Left renal pelvis (tissue), 4 donors: ENCODE measurements around the gene NMT1. TPM values are rescaled to one million over a fixed set of nuclear protein-coding genes. Genes with fewer than 3 reads are reported as not detected.
A peak's percentile ranks its signal among the peaks of the same experiment; 100 is the strongest.

Source experiments
- DNase-seq, 4 donors: peaks; one replicate each; pipeline ENCODE4 v3.0.0-alpha.2; 2013; ENCODE audit warnings: low read depth in 4 of 4, low spot score in 3 of 4
- polyA plus RNA-seq, 4 donors: library from polyadenylated mRNA; unstranded; fragments of 120-200 nt; gene quantifications; one replicate each; pipeline ENCODE4 v1.2.1, GENCODE V29; 2013; ENCODE audit not compliant: insufficient read length in 4 of 4

NMT1 gene
- polyA plus RNA-seq, 4 donors = 53.6 to 83.3 (median 65.3) TPM

DNA sequence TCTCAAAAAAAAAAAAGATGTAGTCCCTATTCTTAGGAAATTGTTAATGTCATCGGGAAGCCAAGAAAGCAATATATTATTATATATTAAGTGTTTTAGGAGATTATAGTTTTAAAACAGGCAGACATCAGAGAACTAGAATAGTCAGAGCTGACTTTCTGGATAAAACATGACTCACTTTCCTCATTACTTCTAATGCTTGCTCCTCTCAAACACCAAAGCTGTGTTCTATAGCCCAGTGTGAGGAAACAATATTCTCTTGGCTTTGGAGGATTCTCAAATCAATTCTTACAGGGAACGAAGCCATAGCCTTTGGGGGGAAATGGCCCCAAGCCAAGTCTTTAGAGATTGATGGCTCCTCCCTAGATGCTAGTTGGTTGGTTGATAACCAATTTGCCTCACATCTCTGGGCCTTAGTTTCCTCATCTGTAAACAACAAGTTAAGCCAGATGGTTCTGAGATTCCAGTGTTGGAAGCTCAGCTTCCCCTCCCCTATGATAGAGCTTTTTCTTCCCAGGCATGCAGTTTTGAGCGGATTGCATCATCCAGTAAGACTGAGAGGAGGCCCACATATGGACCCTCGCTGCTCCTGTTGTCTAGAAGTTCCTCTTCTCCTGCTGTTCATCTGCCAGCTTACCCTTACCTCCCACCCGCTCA, 12.4 kb downstream of the NMT1 start:
- DNase-seq = no peak

DNA sequence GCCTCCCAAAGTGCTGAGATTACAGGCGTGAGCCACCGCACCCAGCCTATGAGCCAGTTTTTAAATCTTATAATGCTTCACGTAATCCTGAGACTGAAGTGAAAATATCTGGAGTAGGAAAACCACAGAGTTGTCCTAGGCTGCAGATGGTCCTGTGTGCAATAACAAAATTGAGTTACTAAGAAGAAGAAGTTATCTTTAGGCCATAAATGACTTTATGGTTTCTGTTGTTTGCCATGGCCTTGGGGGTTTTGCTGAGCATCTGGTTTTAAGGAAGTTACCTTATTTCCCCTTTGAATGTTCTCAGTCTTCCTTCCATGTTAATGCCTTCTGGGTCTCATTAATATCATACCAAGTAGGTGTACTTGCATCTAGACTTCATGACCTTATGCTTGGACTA, 16.5 kb downstream of the NMT1 start:
- DNase-seq = no peak

DNA sequence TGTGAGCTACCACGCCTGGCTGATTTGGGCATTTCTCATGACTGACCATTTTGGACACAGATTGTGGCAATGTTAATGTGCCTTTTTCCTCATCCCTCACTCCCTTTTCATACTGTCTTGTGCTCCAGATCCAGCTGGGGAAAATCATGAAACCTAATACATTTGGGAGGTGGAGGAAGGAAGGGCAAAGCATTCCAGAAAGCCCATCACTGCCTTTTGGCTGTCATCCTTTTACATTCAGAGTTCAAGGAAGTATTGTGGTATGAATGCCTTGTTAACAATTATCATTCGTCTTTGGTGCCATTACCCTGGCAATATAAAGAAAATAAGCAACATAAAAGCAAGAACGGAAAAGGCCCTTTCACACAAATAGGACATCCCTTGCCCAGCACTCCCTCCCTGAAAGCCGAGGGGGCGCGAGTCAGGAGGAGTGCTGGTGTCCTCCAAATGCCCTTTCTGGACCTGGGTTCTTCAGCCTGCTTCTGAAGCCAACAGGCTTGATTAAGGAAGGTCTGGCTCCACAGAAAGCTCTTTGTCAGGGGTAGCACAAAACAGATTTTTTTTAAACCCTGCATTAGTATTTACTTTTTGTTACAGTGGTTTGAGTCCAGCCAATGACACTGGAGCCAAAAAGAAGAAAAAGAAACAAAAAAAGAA, 20.1 kb downstream of the NMT1 start:
- peak in 1 of 4 donors; percentile 12 for DNase-seq

DNA sequence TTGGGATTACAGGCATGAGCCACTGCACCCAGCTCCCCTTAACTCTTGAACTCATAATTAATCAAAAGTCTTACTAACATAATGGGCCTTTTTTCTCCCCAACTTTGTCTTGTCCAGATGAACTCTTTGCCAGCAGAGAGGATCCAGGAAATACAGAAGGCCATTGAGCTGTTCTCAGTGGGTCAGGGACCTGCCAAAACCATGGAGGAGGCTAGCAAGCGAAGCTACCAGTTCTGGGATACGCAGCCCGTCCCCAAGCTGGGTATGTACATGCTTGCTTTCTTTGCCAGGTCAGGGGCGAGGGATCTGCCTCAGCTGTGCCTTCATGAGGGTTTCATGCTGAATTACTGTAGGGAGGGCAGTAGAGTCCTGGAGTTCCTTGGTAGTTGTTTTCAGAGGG, 25.3 kb downstream of the NMT1 start:
- no peak for DNase-seq

DNA sequence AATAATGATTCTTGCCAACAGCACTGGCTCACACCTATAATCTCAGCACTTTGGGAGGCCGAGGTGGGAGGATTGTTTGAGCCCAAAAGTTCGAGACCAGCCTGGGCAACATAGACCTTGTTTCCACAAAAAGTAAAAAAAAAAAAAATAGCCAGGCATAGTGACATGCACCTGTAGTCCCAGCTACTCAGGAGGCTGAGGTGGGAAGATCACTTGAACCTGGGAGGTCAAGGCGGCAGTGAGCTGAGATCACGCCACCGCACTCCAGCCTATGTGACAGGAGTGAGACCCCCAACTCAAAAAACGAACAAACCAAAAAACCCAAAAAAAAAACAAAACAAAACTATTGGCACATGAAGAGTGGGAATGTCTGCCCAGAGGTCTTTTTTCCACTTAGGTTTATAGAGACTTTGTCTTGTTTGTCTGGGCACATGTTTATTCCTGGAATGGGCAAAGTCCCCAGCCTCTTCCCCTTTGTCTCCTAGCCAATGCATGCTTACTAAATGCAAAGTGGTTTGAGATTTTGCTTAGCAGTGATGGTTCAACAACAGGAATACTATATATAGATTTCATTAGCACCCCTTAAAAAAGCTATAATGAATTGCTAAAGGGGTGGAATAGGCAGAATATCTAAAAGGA, 25.9 kb downstream of the NMT1 start:
- no peak for DNase-seq

DNA sequence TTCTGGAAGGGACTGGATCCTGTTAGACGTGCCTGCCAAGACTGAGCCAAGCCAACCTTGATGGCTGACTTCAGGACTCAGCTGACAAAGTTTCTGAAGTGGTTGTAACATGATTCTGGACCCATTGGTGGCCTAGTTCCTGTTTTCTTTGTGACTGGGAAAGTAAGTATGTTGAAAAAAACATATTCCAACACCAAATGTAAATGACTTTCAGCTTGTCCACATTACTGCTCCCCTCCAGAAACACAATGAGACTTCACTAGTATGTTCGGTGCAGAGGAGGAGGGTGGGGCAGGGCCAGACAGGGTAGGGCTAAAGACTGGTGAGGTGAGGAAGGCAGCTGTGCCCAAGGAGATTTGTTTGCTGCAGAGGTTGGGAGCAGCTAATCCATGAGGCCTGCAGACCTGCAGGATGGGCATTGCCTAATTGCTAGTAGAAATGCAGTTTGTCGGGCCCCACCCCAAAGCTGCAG, 26.4 kb downstream of the NMT1 start:
- no peak for DNase-seq

DNA sequence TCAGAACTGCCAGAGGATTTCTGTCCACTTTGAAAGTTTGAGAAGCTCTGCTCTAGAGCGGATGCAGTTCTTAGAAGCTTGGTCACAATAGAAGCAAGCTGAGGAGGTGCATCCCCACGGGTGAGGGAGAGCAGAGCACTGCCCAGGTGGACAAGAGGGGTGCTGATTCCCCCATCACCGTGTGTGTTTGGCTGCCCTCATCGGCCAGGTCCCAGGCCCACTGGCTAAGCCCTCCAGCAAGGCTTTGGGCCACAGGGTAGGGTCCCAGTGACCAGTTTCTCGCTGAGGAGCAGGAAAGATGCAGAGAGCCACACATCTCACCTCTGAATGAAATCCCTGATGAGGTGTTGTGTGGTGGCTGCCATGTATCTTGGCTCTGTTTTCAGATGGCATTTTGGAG, 26.9 kb downstream of the NMT1 start:
- no peak for DNase-seq

DNA sequence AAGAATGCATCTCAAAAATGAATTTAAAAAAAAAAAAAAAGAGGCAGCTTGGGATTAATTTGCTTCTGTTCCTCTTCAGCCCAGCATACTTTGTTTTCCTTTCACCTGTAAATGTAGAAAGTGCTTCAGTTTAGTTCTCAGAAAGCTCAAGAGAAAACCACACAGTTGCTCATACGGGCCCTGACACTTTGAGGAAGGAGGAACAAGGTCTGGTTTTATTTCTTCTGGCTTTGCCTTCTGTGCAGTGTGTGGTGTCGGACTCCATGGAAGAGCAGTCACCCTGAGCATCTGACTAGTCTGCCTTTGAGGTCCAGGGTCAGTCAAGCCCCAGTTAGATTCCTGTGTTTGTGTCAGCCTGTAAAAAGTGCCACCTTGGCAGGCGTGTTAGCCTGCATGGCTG, 27.6 kb downstream of the NMT1 start:
- no peak for DNase-seq

DNA sequence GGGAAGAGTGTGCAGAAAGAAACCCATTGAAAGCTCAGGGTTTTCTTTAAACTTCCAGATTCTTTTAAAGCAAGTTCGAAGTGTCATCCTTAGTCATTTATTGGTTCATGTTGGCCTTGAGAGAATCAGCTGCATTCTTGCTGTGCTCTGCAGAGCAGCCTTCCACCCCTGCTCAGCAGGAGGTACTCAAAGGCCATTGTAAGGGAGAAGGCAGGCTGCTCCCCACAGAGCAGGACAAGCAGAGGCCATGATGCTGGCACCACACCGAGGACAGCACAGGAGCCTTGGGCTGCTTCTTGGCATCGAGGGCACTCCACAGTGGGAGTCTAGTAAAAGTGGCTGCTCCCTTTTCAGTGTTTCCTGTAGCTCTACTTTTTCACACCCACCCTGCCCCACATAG, 29.6 kb downstream of the NMT1 start:
- DNase-seq = no peak

DNA sequence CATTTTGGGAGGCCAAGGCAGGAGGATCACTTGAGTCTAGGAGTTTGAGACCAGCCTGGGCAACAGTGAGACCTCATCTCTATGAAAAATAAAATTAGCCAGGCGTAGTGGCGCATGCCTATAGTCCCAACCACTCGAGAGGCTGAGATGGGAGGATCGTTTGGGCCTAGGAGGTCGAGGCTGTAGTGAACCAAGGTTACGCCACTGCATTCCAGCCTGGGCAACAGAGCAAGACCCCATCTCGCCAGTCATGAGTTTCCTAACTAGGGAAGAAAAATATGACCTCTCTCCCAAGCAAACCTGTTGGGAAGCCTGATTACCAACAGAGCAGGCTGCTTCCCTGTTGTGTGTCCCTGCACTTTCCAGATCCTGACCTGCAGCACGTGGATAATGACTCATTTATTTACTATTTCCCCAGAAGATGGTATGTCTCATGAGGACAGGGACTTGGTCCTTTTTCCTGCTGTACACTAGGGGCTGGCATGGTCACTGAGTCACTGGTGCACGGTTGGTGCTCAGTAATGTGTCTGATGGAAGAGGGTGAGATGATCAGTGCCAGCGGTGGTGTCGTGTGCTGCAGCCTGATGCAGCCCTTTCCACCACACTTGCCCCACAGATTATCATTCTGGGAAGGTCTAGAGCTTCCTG, 30.8 kb downstream of the NMT1 start:
- no peak for DNase-seq

DNA sequence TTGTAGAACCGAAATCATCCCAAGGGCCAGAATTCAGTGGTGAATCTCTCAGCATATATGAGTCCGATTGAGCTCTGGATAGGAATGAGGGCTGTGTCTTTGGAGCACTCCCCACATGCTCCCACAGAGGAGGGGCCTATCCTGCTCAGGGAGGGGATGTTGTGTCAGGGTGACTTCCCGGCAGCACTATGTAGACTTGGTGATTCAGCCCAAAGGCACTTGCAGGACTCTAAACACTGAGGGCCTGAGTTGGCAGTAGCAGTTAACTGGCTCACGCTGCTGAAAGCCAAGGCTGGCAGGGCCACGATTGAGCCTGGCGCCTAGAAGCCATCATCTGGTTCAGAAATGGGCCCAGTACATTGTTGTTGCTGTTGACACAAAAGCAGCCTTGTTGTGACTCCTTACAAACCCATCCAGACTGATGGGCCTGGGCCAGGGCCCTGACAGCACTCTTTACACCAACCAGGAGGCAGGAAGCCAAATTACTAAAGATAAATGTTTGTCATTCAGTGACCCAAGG, 31.9 kb downstream of the NMT1 start:
- no peak for DNase-seq

DNA sequence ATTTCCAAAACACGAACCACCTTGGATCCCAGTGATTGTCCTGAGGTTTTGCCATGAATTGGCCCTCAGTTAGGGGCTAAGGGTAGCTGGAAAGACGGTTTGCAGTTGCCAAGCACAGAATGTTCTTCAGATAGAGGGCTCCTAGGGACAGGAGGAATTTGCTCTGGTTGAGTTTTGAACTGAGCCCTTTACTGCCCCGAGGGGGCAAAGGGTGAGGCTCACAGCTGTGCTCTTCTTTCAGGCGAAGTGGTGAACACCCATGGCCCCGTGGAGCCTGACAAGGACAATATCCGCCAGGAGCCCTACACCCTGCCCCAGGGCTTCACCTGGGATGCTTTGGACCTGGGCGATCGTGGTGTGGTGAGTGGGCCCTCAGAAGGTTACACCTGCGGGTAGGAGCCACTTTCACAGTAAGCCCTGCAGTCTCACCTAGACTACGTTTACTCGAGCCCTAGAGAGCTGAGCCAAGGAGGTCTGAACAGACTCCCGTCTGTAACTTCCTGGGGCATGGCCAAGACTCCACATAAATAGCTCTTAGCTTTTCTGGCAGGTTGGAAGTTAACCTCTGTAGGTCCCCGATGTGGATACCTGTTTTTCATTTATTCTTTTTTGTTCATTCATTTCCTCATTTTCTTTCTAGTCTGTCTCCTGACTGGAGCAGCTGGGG, 32.5 kb downstream of the NMT1 start:
- no peak for DNase-seq

DNA sequence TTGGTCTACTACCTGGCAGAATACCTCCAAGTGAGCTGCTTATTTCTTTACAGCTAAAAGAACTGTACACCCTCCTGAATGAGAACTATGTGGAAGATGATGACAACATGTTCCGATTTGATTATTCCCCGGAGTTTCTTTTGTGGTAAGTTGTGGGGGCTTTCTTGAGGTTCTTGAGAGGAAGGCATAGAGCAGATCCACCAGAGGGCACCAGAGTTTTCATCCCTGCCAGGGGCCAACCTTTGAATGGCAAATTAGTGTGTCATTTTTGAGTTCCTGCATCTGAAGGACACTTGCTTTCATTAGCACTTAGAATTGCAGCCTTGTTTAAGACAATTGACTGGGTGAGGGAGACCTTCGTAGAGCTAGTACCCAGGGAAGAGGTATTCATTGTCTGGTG, 35.0 kb downstream of the NMT1 start:
- DNase-seq = no peak

DNA sequence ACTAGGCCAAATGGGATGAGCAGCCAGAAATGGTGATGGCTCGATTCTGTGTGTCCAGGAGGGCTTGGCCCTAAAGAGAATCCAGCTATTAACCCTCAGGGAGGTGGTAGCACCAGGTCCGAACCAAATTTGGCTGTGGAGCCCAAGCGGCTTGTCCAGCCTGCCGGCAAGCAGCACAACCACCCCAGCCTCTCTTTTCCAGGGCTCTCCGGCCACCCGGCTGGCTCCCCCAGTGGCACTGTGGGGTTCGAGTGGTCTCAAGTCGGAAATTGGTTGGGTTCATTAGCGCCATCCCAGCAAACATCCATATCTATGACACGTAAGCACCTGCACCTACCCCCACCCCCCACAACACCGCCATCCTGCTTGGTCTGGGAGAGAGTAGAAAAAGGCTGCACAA, 35.8 kb downstream of the NMT1 start:
- DNase-seq = no peak

DNA sequence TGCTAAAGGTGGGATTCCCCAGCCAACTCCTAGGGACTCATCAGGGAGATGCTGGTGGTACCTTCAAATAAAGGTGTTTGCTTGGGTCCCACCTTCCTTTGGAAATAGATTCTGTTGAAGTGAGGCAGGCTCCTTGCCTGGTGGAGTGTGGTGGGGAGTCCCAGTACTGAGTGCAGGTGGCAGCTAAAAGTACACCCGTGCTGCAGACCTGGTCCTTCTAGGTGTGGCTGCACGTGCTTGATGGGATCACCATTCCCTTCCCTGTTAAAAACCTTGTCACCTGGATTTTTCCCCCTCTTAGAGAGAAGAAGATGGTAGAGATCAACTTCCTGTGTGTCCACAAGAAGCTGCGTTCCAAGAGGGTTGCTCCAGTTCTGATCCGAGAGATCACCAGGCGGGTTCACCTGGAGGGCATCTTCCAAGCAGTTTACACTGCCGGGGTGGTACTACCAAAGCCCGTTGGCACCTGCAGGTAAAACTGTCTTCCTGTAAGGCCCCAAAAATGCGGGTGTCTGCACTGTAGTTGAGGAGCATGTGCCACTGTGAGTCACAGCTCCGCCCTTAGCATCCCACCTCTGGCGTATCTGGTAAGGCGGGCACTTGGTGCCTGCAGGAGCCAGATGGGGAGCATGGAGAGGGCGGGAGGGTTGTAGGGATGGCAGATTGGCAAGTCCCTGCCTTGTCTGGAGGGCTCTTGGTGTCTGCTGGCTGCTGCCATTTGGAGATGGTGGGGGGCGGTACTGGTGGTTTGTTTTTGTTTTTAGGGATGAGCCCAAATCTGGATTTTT, 37.2 kb downstream of the NMT1 start:
- no peak for DNase-seq

DNA sequence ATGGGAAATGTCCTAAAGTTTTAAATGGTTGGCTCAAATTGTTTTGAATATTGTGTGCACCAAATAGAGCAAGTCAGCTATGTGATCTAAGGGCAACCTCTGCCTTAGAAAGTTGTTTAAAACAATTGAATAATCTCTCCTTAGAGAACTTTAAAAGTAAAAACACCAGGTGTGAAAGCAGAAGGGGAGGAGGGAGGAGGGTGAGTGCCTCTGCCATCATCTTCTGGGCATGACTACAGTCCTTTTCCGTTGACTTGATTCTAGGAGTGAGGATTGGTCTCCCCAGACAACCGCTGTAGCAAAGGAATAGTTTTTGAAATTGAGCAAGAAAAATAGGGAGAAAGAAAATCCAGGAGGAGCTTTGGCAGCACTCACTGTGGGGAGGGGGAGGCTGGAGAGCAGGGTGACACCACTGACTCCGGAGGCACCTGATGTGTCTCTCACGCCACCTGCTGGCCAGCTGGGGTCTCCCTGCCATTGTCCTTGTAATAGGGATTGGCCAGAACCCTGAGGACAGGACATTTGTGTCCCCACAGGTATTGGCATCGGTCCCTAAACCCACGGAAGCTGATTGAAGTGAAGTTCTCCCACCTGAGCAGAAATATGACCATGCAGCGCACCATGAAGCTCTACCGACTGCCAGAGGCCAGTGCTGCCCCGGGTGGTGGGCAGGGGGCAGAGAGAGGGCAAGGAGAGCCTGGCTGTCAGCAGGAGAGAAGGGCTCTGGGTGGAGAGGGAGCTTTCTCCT, 37.9 kb downstream of the NMT1 start:
- DNase-seq = peak; percentile 36 to 65 (median 59)

DNA sequence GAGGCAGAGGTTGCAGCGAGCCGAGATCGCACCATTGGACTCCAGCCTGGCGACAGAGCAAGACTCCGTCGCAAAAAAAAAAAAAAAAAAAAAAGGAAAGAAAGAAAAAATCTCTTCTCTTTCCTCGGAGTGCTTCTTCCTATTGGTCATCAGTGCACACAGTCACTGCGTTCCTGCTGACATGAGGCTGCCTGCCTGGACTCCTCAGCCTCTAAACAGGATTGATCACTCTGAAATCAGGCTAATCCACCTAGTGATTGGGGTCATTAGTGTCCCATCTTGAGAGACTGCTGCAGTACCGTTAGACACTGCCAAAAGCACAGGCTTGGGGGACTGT, 40.4 kb downstream of the NMT1 start:
- DNase-seq = no peak

DNA sequence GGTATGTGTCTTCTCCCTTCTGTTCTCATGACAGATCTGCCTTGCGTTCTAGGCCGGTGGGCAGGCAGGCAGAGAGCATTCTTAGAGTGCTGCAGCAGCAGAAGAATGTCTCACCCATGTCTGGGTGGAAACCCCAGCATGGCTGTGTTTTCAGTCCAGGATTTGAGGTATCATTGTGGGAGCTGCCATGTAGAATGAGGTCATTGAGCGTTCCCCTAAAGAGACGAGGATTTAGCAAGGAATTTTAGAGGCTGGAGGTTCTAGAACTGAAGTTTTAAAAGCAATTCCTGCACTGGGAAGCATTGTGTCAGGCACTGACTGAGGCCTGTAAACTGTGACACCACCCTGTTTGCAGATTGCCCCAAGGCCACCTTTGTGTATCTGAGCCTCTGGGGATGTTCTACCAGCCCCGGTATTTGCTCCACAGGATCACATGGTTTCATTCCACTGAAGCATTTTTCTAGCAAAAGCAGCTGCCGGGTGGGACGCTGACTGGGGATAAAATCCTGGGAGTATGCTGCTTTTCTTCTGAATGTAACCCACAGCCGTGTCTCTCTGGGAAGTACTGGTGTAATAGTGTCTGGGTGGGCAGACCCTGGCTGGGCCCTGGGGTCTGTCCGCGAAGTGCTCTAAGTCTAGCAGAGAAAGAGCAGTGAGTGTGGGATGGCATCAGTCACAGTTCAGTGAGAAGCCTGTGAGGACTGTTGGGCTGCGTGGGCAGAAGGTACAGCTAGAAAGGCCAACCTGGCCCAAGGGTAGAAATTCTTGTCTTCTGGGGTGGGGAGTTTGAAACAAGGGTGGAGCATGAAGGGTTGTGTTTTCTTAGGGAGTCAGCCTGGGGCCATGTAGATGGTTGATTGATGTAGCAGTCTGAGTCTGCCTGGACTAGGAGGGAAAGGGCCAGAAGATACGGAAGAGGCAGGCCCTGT, 41.0 kb downstream of the NMT1 start:
- no peak for DNase-seq
